Liver (tissue), 9 donors: ENCODE data around the gene ZNF410. TPM values are rescaled to one million over a fixed set of nuclear protein-coding genes. Genes with fewer than 3 reads are reported as not detected.

Experiments
- DNase-seq: peaks from one replicate; pipeline ENCODE4 v3.0.0-alpha.2; 2017; ENCODE audit warnings: low spot score
- H3K27ac ChIP-seq, 2 donors: one replicate each; pipeline ENCODE4 v1.7.0; 2013; ENCODE audit warnings: inconsistent platforms in 2 of 2, low read length in 2 of 2, control low read depth in 1 of 2, low read depth in 1 of 2, mild to moderate bottlenecking in 1 of 2
- H3K27me3 ChIP-seq, 4 donors: one replicate each; pipeline versions ENCODE4 v1.6.1 to v1.7.0; 2013; ENCODE audit warnings: low read length in 3 of 4, inconsistent platforms in 1 of 4, mild to moderate bottlenecking in 1 of 4, moderate library complexity in 1 of 4; ENCODE audit not compliant: control insufficient read depth in 4 of 4, insufficient read depth in 4 of 4
- H3K36me3 ChIP-seq, 4 donors: one replicate each; pipeline versions ENCODE4 v1.6.1 to v1.7.0; 2013; ENCODE audit warnings: low read length in 3 of 4, mild to moderate bottlenecking in 3 of 4, low read depth in 1 of 4, moderate library complexity in 1 of 4; ENCODE audit not compliant: control insufficient read depth in 4 of 4, insufficient read depth in 3 of 4
- H3K4me1 ChIP-seq, 4 donors: one replicate each; pipeline versions ENCODE4 v1.6.1 to v1.7.0; 2013; ENCODE audit warnings: low read length in 3 of 4, mild to moderate bottlenecking in 3 of 4, moderate library complexity in 1 of 4; ENCODE audit not compliant: control insufficient read depth in 4 of 4, insufficient read depth in 4 of 4
- H3K4me3 ChIP-seq, 3 donors: one replicate each; pipeline versions ENCODE4 v1.6.1 to v1.7.0; 2013; ENCODE audit warnings: low read length in 3 of 3, control low read depth in 1 of 3, low read depth in 1 of 3, mild to moderate bottlenecking in 1 of 3
- H3K9ac ChIP-seq, 2 donors: one replicate each; pipeline ENCODE4 v1.7.0; 2013; ENCODE audit warnings: low read length in 2 of 2, mild to moderate bottlenecking in 2 of 2, moderate library complexity in 2 of 2, control low read depth in 1 of 2, low read depth in 1 of 2
- H3K9me3 ChIP-seq, 4 donors: one replicate each; pipeline versions ENCODE4 v1.6.1 to v1.7.0; 2013; ENCODE audit warnings: low read length in 3 of 4; ENCODE audit not compliant: control insufficient read depth in 4 of 4
- EGR1 ChIP-seq, 2 donors: IDR thresholded peaks; 2 replicates each; pipeline ENCODE4 v1.6.1; 2016 to 2018; ENCODE audit warnings: antibody characterized with exemption in 2 of 2, low read depth in 2 of 2
- FOXA1 ChIP-seq: IDR thresholded peaks from 2 replicates; pipeline ENCODE4 v1.6.1; 2016; ENCODE audit warnings: antibody characterized with exemption
- FOXA2 ChIP-seq: IDR thresholded peaks from 2 replicates; pipeline ENCODE4 v1.6.1; 2016; ENCODE audit warnings: antibody characterized with exemption
- GABPA ChIP-seq, 2 donors: IDR thresholded peaks in 1 of 2; conservative IDR thresholded peaks in 1 of 2; 2 replicates each; pipeline ENCODE4 v1.6.1; 2016; ENCODE audit warnings: antibody characterized with exemption in 2 of 2, mild to moderate bottlenecking in 1 of 2, moderate library complexity in 1 of 2
- HNF4A ChIP-seq, 2 donors: conservative IDR thresholded peaks; 2 replicates each; pipeline ENCODE4 v1.6.1; 2016; ENCODE audit warnings: antibody characterized with exemption in 2 of 2, mild to moderate bottlenecking in 2 of 2
- HNF4G ChIP-seq: IDR thresholded peaks from 2 replicates; pipeline ENCODE4 v1.6.1; 2016; ENCODE audit warnings: antibody characterized with exemption
- JUND ChIP-seq, 2 donors: IDR thresholded peaks; 2 replicates each; pipeline ENCODE4 v1.6.1; 2016; ENCODE audit warnings: antibody characterized with exemption in 2 of 2
- NR2F2 ChIP-seq: IDR thresholded peaks from 2 replicates; pipeline ENCODE4 v1.6.1; 2016; ENCODE audit warnings: antibody characterized with exemption
- RAD21 ChIP-seq, 2 donors: IDR thresholded peaks; 2 replicates each; pipeline ENCODE4 v1.6.1; 2016; ENCODE audit warnings: antibody characterized with exemption in 2 of 2, mild to moderate bottlenecking in 2 of 2
- RXRA ChIP-seq, 2 donors: IDR thresholded peaks; 2 replicates each; pipeline ENCODE4 v1.6.1; 2017 to 2018; ENCODE audit warnings: antibody characterized with exemption in 2 of 2, mild to moderate bottlenecking in 1 of 2
- SP1 ChIP-seq: IDR thresholded peaks from 2 replicates; pipeline ENCODE4 v1.6.1; 2018; ENCODE audit warnings: antibody characterized with exemption, mild to moderate bottlenecking
- TAF1 ChIP-seq: conservative IDR thresholded peaks from 2 replicates; pipeline ENCODE4 v1.6.1; 2016; ENCODE audit warnings: antibody characterized with exemption, mild to moderate bottlenecking
- YY1 ChIP-seq: IDR thresholded peaks from 2 replicates; pipeline ENCODE4 v1.6.1; 2016; ENCODE audit warnings: antibody characterized with exemption, mild to moderate bottlenecking
- WGBS: extraction: QIAGEN DNeasy Blood & Tissue Kit; methylation state at CpG from one replicate; pipeline ENCODE4 v1.1.7; 2013; 5-methylcytosine and 5-hydroxymethylcytosine counted together
- polyA plus RNA-seq, 2 donors: library from polyadenylated mRNA; stranded (reverse) in 1 of 2; unstranded in 1 of 2; fragments of 200-250 nt in 1 of 2; fragments of >200 nt in 1 of 2; fragmentation: Nextera tagmentation in 1 of 2; extraction: Ambion mirVana in 1 of 2; gene quantifications; one replicate each; pipeline versions ENCODE4 v1.2.1 to v1.2.3, GENCODE V29; 2013 to 2015
- total RNA-seq, 2 donors: library from RNA; depleted of rRNA; stranded (reverse); fragments of >200 nt; gene quantifications; one replicate each; pipeline ENCODE4 v1.2.3, GENCODE V29; 2014
- TF ChIP-seq, protein P1 (sequence below): IDR thresholded peaks from 2 replicates; pipeline ENCODE4 v1.6.1; 2016; ENCODE audit warnings: antibody characterized with exemption, mild to moderate bottlenecking
- TF ChIP-seq, protein P2 (sequence below): IDR thresholded peaks from 2 replicates; pipeline ENCODE4 v1.6.1; 2016; ENCODE audit warnings: antibody characterized with exemption
- TF ChIP-seq, protein P3 (sequence below): fragments of 150-350 bp; IDR thresholded peaks from 2 replicates; pipeline ENCODE4 v1.5.1; 2017; ENCODE audit warnings: improper control_type of control experiment, low read depth, low read length; ENCODE audit not compliant: missing input control
- TF ChIP-seq, protein P4 (sequence below): IDR thresholded peaks from 2 replicates; pipeline ENCODE4 v1.6.1; 2016; ENCODE audit warnings: antibody characterized with exemption
- TF ChIP-seq, protein P5 (sequence below): IDR thresholded peaks from 2 replicates; pipeline ENCODE4 v1.6.1; 2016; ENCODE audit warnings: antibody characterized with exemption
- donor health status: healthy.
- donor health status: healthy.
- donor health status: healthy.
- donor health status: healthy.
- donor health status: healthy.

ZNF410 gene
- total and polyA plus RNA-seq, 4 donors = 11.2 to 33.0 (median 21.6) TPM

DNA sequence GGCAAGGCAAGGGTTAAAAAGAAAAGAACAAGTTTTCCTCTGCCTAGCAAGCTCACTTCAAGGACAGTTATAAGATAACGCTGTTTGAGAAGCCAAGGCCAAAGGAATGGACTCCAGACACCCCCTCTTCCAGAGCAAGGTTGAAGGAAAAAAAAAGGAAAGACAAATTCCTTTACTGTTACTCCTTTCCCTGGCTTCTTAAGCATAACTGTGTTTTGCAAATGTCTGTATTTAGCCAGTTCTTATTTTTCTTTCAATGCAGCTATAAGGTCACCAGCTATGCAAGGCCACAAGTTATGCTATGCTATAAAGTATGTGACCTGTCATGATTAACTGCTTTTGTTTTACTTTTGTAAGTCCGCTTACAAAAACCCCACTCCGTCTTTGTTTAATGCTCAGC, 26.6 kb downstream of the ZNF410 start:
- H3K36me3 ChIP-seq = peaks cover 2 to 51% (median 37%) of the 10 kb centered on the region in 4 donors
- H3K27me3 ChIP-seq = no peaks in the 10 kb centered on the region
- H3K4me1 ChIP-seq = no peaks in the 10 kb centered on the region
- no peak overlapping the region for H3K27ac ChIP-seq
- no peak overlapping the region for H3K4me3 ChIP-seq
- 94% methylated on average over 3 of the region's 3 CpGs for WGBS
- H3K9me3 ChIP-seq = no peaks in the 10 kb centered on the region
- no peak for DNase-seq
- H3K9ac ChIP-seq = no peak overlapping the region
- TF ChIP-seq, protein P1, sequence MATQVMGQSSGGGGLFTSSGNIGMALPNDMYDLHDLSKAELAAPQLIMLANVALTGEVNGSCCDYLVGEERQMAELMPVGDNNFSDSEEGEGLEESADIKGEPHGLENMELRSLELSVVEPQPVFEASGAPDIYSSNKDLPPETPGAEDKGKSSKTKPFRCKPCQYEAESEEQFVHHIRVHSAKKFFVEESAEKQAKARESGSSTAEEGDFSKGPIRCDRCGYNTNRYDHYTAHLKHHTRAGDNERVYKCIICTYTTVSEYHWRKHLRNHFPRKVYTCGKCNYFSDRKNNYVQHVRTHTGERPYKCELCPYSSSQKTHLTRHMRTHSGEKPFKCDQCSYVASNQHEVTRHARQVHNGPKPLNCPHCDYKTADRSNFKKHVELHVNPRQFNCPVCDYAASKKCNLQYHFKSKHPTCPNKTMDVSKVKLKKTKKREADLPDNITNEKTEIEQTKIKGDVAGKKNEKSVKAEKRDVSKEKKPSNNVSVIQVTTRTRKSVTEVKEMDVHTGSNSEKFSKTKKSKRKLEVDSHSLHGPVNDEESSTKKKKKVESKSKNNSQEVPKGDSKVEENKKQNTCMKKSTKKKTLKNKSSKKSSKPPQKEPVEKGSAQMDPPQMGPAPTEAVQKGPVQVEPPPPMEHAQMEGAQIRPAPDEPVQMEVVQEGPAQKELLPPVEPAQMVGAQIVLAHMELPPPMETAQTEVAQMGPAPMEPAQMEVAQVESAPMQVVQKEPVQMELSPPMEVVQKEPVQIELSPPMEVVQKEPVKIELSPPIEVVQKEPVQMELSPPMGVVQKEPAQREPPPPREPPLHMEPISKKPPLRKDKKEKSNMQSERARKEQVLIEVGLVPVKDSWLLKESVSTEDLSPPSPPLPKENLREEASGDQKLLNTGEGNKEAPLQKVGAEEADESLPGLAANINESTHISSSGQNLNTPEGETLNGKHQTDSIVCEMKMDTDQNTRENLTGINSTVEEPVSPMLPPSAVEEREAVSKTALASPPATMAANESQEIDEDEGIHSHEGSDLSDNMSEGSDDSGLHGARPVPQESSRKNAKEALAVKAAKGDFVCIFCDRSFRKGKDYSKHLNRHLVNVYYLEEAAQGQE = no peak
- TF ChIP-seq JUND (IDR thresholded peaks at IDR 0.05) = no peak
- TF ChIP-seq YY1 = no peak
- no peak for TF ChIP-seq SP1
- no peak for TF ChIP-seq FOXA2
- TF ChIP-seq RXRA (IDR thresholded peaks at IDR 0.05) = no peak
- no peak for TF ChIP-seq TAF1
- TF ChIP-seq, protein P2, sequence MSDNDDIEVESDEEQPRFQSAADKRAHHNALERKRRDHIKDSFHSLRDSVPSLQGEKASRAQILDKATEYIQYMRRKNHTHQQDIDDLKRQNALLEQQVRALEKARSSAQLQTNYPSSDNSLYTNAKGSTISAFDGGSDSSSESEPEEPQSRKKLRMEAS = no peak
- no peak for TF ChIP-seq RAD21 (IDR thresholded peaks at IDR 0.05)
- no peak for TF ChIP-seq EGR1 (IDR thresholded peaks at IDR 0.05; ENCODE audit: low read depth in 2 of 2)
- no peak for TF ChIP-seq GABPA (IDR thresholded peaks at IDR 0.05 in 1 of 2, conservative IDR thresholded peaks at IDR 0.05 in 1 of 2)
- no peak for TF ChIP-seq HNF4G
- TF ChIP-seq HNF4A (conservative IDR thresholded peaks at IDR 0.05) = no peak
- TF ChIP-seq, protein P3, sequence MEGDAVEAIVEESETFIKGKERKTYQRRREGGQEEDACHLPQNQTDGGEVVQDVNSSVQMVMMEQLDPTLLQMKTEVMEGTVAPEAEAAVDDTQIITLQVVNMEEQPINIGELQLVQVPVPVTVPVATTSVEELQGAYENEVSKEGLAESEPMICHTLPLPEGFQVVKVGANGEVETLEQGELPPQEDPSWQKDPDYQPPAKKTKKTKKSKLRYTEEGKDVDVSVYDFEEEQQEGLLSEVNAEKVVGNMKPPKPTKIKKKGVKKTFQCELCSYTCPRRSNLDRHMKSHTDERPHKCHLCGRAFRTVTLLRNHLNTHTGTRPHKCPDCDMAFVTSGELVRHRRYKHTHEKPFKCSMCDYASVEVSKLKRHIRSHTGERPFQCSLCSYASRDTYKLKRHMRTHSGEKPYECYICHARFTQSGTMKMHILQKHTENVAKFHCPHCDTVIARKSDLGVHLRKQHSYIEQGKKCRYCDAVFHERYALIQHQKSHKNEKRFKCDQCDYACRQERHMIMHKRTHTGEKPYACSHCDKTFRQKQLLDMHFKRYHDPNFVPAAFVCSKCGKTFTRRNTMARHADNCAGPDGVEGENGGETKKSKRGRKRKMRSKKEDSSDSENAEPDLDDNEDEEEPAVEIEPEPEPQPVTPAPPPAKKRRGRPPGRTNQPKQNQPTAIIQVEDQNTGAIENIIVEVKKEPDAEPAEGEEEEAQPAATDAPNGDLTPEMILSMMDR = no peak
- TF ChIP-seq NR2F2 = no peak
- TF ChIP-seq, protein P4, sequence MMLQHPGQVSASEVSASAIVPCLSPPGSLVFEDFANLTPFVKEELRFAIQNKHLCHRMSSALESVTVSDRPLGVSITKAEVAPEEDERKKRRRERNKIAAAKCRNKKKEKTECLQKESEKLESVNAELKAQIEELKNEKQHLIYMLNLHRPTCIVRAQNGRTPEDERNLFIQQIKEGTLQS = no peak
- TF ChIP-seq, protein P5, sequence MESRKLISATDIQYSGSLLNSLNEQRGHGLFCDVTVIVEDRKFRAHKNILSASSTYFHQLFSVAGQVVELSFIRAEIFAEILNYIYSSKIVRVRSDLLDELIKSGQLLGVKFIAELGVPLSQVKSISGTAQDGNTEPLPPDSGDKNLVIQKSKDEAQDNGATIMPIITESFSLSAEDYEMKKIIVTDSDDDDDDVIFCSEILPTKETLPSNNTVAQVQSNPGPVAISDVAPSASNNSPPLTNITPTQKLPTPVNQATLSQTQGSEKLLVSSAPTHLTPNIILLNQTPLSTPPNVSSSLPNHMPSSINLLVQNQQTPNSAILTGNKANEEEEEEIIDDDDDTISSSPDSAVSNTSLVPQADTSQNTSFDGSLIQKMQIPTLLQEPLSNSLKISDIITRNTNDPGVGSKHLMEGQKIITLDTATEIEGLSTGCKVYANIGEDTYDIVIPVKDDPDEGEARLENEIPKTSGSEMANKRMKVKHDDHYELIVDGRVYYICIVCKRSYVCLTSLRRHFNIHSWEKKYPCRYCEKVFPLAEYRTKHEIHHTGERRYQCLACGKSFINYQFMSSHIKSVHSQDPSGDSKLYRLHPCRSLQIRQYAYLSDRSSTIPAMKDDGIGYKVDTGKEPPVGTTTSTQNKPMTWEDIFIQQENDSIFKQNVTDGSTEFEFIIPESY = no peak
- no peak for TF ChIP-seq FOXA1
